Thoracic aorta (tissue), 2 donors: ENCODE measurements around the gene PNPLA2. TPM values are rescaled to one million over a fixed set of nuclear protein-coding genes. Genes with fewer than 3 reads are reported as not detected.

Experiments
- ATAC-seq: fragments of 150-250 bp; one replicate; pipeline ENCODE4 v1.8.0; 2017; ENCODE audit warnings: low read depth; ENCODE audit not compliant: insufficient number of reproducible peaks, low FRiP score
- DNase-seq: peaks from one replicate; pipeline ENCODE4 v3.0.0-alpha.2; 2020; ENCODE audit warnings: low spot score
- H3K27ac ChIP-seq, 2 donors: fragments of 200-600 bp; sonication (generic); 1 replicate in 1 of 2; 2 replicates in 1 of 2; pipeline ENCODE4 v1.5.1; 2016; ENCODE audit warnings: mild to moderate bottlenecking in 2 of 2, moderate library complexity in 2 of 2
- H3K27me3 ChIP-seq: fragments of 200-600 bp; sonication (generic); replicated peaks from 2 replicates; pipeline ENCODE4 v1.6.0; 2016; ENCODE audit warnings: mild to moderate bottlenecking; ENCODE audit not compliant: insufficient read depth
- H3K36me3 ChIP-seq: fragments of 200-600 bp; sonication (generic); one replicate; pipeline ENCODE4 v1.5.1; 2016
- H3K4me1 ChIP-seq, 2 donors: fragments of 200-600 bp; sonication (generic); 1 replicate in 1 of 2; 2 replicates in 1 of 2; pipeline versions ENCODE4 v1.5.1 to v1.6.0; 2016; ENCODE audit warnings: low read depth in 2 of 2, mild to moderate bottlenecking in 1 of 2; ENCODE audit not compliant: control insufficient read depth in 1 of 2
- H3K4me3 ChIP-seq: fragments of 200-600 bp; sonication (generic); 2 replicates; pipeline ENCODE4 v1.5.1; 2016; ENCODE audit warnings: mild to moderate bottlenecking
- H3K9me3 ChIP-seq: fragments of 200-600 bp; sonication (generic); 2 replicates; pipeline ENCODE4 v1.5.1; 2016
- CTCF ChIP-seq: fragments of 200-600 bp; sonication (generic); IDR thresholded peaks from one replicate; pipeline ENCODE4 v1.5.1; 2019; ENCODE audit warnings: antibody characterized with exemption
- total RNA-seq, 2 donors: library from RNA; depleted of rRNA; stranded (reverse); fragments of >200 nt; gene quantifications; one replicate each; pipeline versions ENCODE4 v1.1.0 to v1.2.3, GENCODE V29; 2016

PNPLA2 gene
- total RNA-seq, 2 donors from 2014 or later: 105 to 115 TPM

GRCh38 chr11:863910-864827, 45.5 kb downstream of the PNPLA2 start:
- Histone ChIP-seq H3K4me1 (peaks cover 0 to 7% of the 10 kb centered on the region in 2 donors), H3K36me3 (peaks cover 6% of the 10 kb centered on the region), H3K27me3 (no peaks in the 10 kb centered on the region), H3K4me3 (no peak overlapping the region), H3K9me3 (no peaks in the 10 kb centered on the region), H3K27ac (no peak overlapping the region)
- DNase-seq: no peak
- no peak for TF ChIP-seq CTCF
- ATAC-seq: no peak

- no peak for TF ChIP-seq CTCF
- no peak overlapping the region for H3K4me3 ChIP-seq
- peaks cover 0 to 1% of the 10 kb centered on the region in 2 donors for H3K4me1 ChIP-seq
- H3K9me3 ChIP-seq: no peaks in the 10 kb centered on the region
- no peaks in the 10 kb centered on the region for H3K27me3 ChIP-seq
- peaks cover 6% of the 10 kb centered on the region for H3K36me3 ChIP-seq
- no peak overlapping the region for H3K27ac ChIP-seq
- ATAC-seq (no peak), DNase-seq (no peak)
Measured at GRCh38 chr11:864898-865297, 46.2 kb downstream of the PNPLA2 start.

- H3K36me3 ChIP-seq: peaks cover 6% of the 10 kb centered on the region
- TF ChIP-seq CTCF: no peak
- H3K4me3 ChIP-seq: no peak overlapping the region
- no peak for ATAC-seq
- H3K9me3 ChIP-seq: no peaks in the 10 kb centered on the region
- no peak for DNase-seq
- H3K27ac ChIP-seq: no peak overlapping the region
- no peaks in the 10 kb centered on the region for H3K27me3 ChIP-seq
- no peaks in the 10 kb centered on the region for H3K4me1 ChIP-seq
Measured at GRCh38 chr11:865462-866430, 47.0 kb downstream of the PNPLA2 start.

GRCh38 chr11:866481-866880, 47.8 kb downstream of the PNPLA2 start:
- no peak overlapping the region for H3K4me3 ChIP-seq
- peaks cover 6% of the 10 kb centered on the region for H3K36me3 ChIP-seq
- no peak overlapping the region for H3K27ac ChIP-seq
- no peaks in the 10 kb centered on the region for H3K9me3 ChIP-seq
- TF ChIP-seq CTCF: no peak
- no peaks in the 10 kb centered on the region for H3K4me1 ChIP-seq
- no peak for DNase-seq
- no peak for ATAC-seq
- H3K27me3 ChIP-seq: no peaks in the 10 kb centered on the region

- Histone ChIP-seq H3K9me3 (no peaks in the 10 kb centered on the region), H3K27ac (no peak overlapping the region), H3K36me3 (peaks cover 6% of the 10 kb centered on the region), H3K4me1 (no peaks in the 10 kb centered on the region), H3K4me3 (no peak overlapping the region), H3K27me3 (no peaks in the 10 kb centered on the region)
- no peak for ATAC-seq
- DNase-seq: no peak
- TF ChIP-seq CTCF: no peak
Measured at GRCh38 chr11:867856-868358, 49.2 kb downstream of the PNPLA2 start.
